PFSK-1 (cell line): Measurements from ENCODE around the gene ARHGAP10.

Source experiments
- FOXP2 ChIP-seq: optimal IDR thresholded peaks from 2 replicates; pipeline ENCODE3; 2011; ENCODE audit warnings: borderline replicate concordance, control low read depth, inconsistent platforms; ENCODE audit not compliant: insufficient read depth; ENCODE audit errors: extremely low read length, extremely low read depth
- POLR2AphosphoS5 ChIP-seq: IDR thresholded peaks from 2 replicates; pipeline ENCODE4 v1.6.1; 2012; ENCODE audit warnings: low read depth, mild to moderate bottlenecking, control low read depth, low read length, moderate library complexity
- TAF1 ChIP-seq: IDR thresholded peaks from 2 replicates; pipeline ENCODE4 v1.6.1; 2012; ENCODE audit warnings: low read length, control low read depth, borderline replicate concordance; ENCODE audit not compliant: insufficient read depth
- TF ChIP-seq, protein P1 (sequence below), 2 experiments: IDR thresholded peaks; 2 replicates each; pipeline versions ENCODE4 v1.6.1 to v1.8.0; 2011 to 2012; ENCODE audit warnings: low read depth in 2 of 2, low read length in 2 of 2, control low read depth in 1 of 2, inconsistent platforms in 1 of 2, mild to moderate bottlenecking in 1 of 2, moderate library complexity in 1 of 2; ENCODE audit not compliant: insufficient read depth in 1 of 2

- TF ChIP-seq, protein P1, sequence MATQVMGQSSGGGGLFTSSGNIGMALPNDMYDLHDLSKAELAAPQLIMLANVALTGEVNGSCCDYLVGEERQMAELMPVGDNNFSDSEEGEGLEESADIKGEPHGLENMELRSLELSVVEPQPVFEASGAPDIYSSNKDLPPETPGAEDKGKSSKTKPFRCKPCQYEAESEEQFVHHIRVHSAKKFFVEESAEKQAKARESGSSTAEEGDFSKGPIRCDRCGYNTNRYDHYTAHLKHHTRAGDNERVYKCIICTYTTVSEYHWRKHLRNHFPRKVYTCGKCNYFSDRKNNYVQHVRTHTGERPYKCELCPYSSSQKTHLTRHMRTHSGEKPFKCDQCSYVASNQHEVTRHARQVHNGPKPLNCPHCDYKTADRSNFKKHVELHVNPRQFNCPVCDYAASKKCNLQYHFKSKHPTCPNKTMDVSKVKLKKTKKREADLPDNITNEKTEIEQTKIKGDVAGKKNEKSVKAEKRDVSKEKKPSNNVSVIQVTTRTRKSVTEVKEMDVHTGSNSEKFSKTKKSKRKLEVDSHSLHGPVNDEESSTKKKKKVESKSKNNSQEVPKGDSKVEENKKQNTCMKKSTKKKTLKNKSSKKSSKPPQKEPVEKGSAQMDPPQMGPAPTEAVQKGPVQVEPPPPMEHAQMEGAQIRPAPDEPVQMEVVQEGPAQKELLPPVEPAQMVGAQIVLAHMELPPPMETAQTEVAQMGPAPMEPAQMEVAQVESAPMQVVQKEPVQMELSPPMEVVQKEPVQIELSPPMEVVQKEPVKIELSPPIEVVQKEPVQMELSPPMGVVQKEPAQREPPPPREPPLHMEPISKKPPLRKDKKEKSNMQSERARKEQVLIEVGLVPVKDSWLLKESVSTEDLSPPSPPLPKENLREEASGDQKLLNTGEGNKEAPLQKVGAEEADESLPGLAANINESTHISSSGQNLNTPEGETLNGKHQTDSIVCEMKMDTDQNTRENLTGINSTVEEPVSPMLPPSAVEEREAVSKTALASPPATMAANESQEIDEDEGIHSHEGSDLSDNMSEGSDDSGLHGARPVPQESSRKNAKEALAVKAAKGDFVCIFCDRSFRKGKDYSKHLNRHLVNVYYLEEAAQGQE (IDR thresholded peaks at IDR 0.05; ENCODE audit: insufficient read depth in 1 of 2, low read depth in 2 of 2, low read length in 2 of 2), result no peak
- TF ChIP-seq POLR2AphosphoS5 (no peak), TAF1 (no peak), FOXP2 (no peak)
These were observed 330.5 kb downstream of the ARHGAP10 start for GRCh38 chr4:148062301-148062950.
